ENCODE results near the gene C1QC.

The C1QC gene

DNA sequence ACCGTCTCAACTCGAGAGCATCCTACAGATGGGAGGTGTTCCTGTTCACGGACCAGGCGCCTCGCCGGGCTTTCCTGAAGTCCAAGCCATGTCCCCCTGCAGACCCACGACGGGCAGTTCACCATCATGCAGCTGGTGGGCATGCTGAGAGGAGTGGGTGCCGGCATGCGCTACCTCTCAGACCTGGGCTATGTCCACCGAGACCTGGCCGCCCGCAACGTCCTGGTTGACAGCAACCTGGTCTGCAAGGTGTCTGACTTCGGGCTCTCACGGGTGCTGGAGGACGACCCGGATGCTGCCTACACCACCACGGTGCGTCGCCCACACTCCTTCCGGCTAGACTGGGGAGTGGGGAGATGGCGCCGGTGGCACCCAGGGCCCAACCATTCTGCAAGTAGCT lies 44.7 kb upstream of the C1QC start:
- Histone ChIP-seq H3K27me3 (ENCODE audit: control insufficient read depth, insufficient read depth, low read length) (no peaks in the 10 kb centered on the region), H3K79me2 (no peaks in the 10 kb centered on the region)

DNA sequence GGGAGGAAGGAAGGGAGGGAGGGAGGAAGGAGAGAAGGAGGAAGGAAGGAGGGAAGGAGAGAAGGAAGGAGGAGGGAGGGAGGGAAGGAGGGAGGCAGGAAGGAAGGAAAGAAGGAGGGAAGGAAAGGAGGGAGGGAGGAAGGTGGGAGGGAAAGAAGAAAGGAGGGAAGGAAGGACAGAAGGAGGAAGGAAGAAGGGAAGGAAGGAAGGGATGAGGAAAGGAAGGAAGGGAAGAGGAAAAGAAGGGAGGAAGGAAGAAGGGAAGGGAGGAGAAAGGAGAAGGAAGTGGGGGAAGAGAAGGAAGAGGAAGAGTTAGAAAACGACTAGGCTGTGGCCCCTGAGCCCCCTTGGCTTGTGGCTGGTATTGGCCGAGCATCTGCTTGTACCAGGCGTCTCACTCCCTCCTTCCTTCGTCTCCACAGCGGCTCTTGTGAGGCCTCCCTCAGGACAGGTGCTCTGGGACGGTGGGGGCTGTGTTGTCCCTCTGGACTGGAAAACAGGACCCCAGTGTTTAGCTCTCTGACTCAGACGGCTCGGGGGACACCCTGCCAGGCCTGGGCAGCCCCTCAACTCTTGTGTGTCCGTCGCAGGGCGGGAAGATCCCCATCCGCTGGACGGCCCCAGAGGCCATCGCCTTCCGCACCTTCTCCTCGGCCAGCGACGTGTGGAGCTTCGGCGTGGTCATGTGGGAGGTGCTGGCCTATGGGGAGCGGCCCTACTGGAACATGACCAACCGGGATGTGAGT lies 43.2 kb upstream of the C1QC start:
- no peaks in the 10 kb centered on the region for H3K9me3 ChIP-seq (ENCODE audit: control insufficient read depth, low read length)
- H3K4me1 ChIP-seq, result no peaks in the 10 kb centered on the region
- TF ChIP-seq, protein P1, sequence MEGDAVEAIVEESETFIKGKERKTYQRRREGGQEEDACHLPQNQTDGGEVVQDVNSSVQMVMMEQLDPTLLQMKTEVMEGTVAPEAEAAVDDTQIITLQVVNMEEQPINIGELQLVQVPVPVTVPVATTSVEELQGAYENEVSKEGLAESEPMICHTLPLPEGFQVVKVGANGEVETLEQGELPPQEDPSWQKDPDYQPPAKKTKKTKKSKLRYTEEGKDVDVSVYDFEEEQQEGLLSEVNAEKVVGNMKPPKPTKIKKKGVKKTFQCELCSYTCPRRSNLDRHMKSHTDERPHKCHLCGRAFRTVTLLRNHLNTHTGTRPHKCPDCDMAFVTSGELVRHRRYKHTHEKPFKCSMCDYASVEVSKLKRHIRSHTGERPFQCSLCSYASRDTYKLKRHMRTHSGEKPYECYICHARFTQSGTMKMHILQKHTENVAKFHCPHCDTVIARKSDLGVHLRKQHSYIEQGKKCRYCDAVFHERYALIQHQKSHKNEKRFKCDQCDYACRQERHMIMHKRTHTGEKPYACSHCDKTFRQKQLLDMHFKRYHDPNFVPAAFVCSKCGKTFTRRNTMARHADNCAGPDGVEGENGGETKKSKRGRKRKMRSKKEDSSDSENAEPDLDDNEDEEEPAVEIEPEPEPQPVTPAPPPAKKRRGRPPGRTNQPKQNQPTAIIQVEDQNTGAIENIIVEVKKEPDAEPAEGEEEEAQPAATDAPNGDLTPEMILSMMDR (IDR thresholded peaks at IDR 0.05), result no peak
- H3K36me3 ChIP-seq (ENCODE audit: control insufficient read depth, insufficient read depth, low read length), result no peaks in the 10 kb centered on the region
- no peak overlapping the region for H3K9ac ChIP-seq
- H2AFZ ChIP-seq, result no peak overlapping the region
- H3K27me3 ChIP-seq (ENCODE audit: control insufficient read depth, insufficient read depth, low read length), result no peaks in the 10 kb centered on the region
- H3K4me3 ChIP-seq (ENCODE audit: low read depth, low read length), result no peak overlapping the region
- no peak overlapping the region for H3K4me2 ChIP-seq (ENCODE audit: low read length)
- H3K79me2 ChIP-seq, result no peaks in the 10 kb centered on the region
- no peak overlapping the region for H3K27ac ChIP-seq

More for the DNA sequence above, 44.7 kb upstream of the C1QC start:
- no peak overlapping the region for H3K4me2 ChIP-seq (ENCODE audit: low read length)
- H3K36me3 ChIP-seq (ENCODE audit: control insufficient read depth, insufficient read depth, low read length), result no peaks in the 10 kb centered on the region
- H3K9ac ChIP-seq, result no peak overlapping the region
- no peaks in the 10 kb centered on the region for H3K9me3 ChIP-seq (ENCODE audit: control insufficient read depth, low read length)
- no peaks in the 10 kb centered on the region for H3K4me1 ChIP-seq
- no peak overlapping the region for H3K4me3 ChIP-seq (ENCODE audit: low read depth, low read length)
- H3K27ac ChIP-seq, result no peak overlapping the region
- no peak overlapping the region for H2AFZ ChIP-seq
- TF ChIP-seq, protein P1 (IDR thresholded peaks at IDR 0.05), result no peak

DNA sequence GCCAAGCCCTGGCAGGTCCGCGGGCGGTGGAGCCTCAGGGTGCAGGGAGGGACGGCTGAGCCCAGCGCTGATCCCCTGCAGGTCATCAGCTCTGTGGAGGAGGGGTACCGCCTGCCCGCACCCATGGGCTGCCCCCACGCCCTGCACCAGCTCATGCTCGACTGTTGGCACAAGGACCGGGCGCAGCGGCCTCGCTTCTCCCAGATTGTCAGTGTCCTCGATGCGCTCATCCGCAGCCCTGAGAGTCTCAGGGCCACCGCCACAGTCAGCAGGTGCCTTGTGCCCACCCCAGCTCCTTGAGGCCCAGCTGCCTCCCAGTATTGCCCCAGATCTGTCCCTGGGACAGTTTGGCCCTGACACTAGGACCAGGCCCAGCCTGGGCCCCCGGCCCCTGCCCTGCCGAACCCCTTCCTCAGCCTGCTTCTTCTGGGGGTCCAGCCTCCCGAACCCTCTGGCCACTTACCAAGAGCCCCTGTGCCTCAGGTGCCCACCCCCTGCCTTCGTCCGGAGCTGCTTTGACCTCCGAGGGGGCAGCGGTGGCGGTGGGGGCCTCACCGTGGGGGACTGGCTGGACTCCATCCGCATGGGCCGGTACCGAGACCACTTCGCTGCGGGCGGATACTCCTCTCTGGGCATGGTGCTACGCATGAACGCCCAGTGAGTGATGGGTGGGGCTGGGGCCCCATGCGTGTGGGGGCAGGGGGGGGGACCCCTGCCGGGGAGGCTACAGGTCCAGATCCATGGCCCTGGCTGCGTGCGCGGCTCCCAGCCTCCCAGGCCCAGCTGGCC lies 42.4 kb upstream of the C1QC start:
- no peaks in the 10 kb centered on the region for H3K9me3 ChIP-seq (ENCODE audit: control insufficient read depth, low read length)
- no peaks in the 10 kb centered on the region for H3K27me3 ChIP-seq (ENCODE audit: control insufficient read depth, insufficient read depth, low read length)
- H3K4me1 ChIP-seq, result peaks cover 2% of the 10 kb centered on the region
- no peak overlapping the region for H3K4me2 ChIP-seq (ENCODE audit: low read length)
- H2AFZ ChIP-seq, result no peak overlapping the region
- TF ChIP-seq, protein P1 (IDR thresholded peaks at IDR 0.05), result no peak
- H3K36me3 ChIP-seq (ENCODE audit: control insufficient read depth, insufficient read depth, low read length), result no peaks in the 10 kb centered on the region
- H3K9ac ChIP-seq, result no peak overlapping the region
- no peak overlapping the region for H3K27ac ChIP-seq
- H3K79me2 ChIP-seq, result no peaks in the 10 kb centered on the region
- H3K4me3 ChIP-seq (ENCODE audit: low read depth, low read length), result no peak overlapping the region

DNA sequence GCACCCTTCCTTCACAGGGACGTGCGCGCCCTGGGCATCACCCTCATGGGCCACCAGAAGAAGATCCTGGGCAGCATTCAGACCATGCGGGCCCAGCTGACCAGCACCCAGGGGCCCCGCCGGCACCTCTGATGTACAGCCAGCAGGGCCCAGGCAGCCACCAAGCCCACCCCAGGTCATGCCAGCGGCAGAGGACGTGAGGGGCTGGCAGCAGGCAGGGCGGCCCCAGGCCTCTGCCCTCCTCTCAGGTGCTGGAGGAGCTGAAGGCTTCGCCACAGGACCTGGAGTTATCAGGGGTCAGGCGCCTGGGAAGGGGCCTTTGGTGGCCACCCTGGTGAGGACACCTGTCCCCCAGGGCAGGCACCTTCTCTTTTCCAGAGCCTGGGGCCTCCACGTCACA lies 41.8 kb upstream of the C1QC start:
- Histone ChIP-seq H3K9ac (no peak overlapping the region), H3K36me3 (ENCODE audit: control insufficient read depth, insufficient read depth, low read length) (no peaks in the 10 kb centered on the region), H3K4me1 (peaks cover 2% of the 10 kb centered on the region), H2AFZ (no peak overlapping the region), H3K27me3 (ENCODE audit: control insufficient read depth, insufficient read depth, low read length) (no peaks in the 10 kb centered on the region), H3K4me2 (ENCODE audit: low read length) (no peak overlapping the region), H3K4me3 (ENCODE audit: low read depth, low read length) (no peak overlapping the region), H3K79me2 (no peaks in the 10 kb centered on the region), H3K27ac (no peak overlapping the region), H3K9me3 (ENCODE audit: control insufficient read depth, low read length) (no peaks in the 10 kb centered on the region)
- TF ChIP-seq, protein P1 (IDR thresholded peaks at IDR 0.05), result no peak
